Right renal cortex interstitium (tissue), 3 donors: ENCODE data around the gene ANXA2. TPM values are rescaled to one million over a fixed set of nuclear protein-coding genes. Genes with fewer than 3 reads are reported as not detected.
A peak's percentile ranks its signal among the peaks of the same experiment; 100 is the strongest.
"Not testable (repeated sequence)": the region's sequence is repeated elsewhere in the genome, so short reads cannot be mapped to it uniquely, and the experiment has no call there.

Source experiments
- DNase-seq, 3 donors: peaks; one replicate each; pipeline ENCODE4 v3.0.0-alpha.2; 2013; ENCODE audit warnings: low read depth in 3 of 3, low spot score in 2 of 3
- polyA plus RNA-seq, 3 donors: library from polyadenylated mRNA; unstranded; fragments of 120-200 nt; gene quantifications; one replicate each; pipeline ENCODE4 v1.2.1, GENCODE V29; 2013; ENCODE audit not compliant: insufficient read length in 3 of 3

ANXA2 gene
- polyA plus RNA-seq: 100 to 1,000 TPM; 595 to 675 (median 649) TPM

DNA sequence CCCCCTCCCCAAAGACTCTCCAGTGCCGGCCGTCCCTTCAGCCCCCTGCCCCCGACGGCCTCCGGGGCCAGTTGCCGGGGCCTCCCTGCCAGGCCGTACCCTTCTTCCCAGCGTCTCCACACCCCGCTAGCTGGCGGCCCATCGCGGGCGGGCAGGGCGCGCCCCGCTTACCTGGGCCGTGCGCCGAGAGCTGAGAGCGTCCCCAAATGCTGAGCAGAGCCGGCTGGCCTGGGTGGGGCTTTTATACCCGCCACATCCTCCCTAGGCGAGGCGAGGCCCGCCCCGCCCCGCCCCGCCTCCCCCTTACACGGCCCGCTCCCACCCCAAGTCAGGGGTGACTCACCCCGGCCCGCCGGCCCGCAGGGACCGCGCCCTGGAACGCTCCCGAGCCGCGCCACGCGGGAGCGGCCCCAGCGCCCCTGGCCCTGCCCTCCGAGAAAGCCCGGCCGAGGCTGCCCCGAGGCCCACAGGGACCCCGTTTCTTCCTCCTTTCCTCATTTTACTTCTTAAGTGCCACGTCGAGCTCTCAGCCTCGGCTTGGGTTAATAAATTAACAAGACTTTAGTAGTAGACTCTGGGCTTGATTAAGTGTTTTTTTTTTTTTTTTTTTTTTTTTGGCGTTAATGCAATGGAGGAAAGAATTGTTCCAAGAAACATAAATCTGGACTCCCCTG lies at the start of gene ANXA2:
ANXA2 (minus strand) TSS at position 215 of the 674 bp plus-strand sequence. CDS start 11,911 bp downstream, outside the sequence.
- peak in 2 of 3 donors; percentile 45 to 54 for DNase-seq

DNA sequence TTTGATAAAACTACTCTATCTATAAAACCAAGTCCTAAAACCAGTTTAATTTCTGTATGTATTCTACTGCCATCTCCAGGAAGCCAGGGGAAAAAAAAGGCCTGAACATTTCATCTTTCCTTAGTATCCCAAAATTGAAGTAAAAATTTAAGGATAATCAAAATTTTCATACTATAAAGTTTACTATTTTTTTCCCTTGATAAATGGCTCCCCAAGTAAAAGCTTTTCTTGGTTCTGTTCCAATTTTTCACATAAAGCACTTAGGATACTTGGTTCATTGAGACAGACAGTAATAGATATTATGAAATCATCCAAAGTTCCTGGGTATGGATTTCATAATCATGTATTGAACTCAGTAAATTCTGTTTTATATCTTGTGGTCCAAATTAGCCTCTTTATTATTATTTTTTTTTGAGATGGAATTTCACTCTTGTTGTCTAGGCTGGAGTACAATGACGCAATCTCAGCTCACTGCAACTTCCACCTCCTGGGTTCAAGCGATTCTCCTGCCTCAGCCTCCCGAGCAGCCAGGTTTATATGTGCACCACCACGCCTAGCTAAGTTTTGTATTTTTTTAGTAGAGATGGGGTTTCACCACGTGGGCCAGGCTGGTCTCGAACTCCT lies 46.6 kb upstream of the ANXA2 start:
- no peak for DNase-seq

DNA sequence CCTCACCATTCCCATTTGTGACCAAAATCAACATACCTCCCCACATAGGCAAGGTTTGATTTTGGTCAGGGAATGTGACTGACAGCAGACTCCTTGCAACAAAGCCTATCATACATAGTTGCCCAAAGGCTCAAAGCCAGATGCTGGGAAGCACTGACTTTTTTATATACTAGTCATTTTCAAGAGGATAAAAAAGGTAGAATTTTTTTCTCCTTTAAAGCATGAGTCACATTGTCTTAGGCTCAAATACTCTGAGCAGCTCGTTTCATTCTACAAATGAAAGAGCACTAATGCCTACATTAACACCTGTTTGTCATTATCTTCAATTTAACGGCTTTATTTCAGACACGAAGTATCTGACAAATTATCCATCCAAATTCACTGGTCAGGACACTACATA lies 45.0 kb upstream of the ANXA2 start:
- DNase-seq: no peak

DNA sequence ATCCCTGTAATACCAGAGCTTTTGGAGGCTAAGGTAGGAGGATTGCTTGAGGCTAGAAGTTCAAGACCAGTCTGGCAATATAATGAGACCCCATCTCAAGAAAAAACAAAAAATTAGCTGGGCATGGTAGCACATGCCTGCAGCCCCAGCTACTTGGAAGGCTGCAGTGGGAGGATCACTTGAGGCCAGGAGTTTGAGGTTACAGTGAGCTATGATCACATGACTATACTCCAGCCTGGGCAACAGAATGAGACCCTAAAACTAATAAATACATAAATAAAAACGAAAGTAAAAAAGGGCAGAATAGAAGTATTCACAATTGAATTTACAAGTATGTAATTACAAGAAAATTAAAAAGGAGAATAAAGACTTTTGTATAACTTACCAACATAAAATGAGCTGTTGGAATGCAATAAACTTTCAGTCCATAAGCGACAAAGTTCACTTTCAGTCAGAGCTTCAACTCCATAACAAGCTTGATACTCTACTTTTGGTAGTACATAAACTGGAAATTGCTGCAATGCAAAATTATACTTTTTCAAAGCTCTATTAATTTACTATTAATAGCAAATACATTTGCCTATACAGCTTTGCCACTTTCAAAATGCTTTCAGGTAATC lies 44.4 kb upstream of the ANXA2 start:
- no peak for DNase-seq

DNA sequence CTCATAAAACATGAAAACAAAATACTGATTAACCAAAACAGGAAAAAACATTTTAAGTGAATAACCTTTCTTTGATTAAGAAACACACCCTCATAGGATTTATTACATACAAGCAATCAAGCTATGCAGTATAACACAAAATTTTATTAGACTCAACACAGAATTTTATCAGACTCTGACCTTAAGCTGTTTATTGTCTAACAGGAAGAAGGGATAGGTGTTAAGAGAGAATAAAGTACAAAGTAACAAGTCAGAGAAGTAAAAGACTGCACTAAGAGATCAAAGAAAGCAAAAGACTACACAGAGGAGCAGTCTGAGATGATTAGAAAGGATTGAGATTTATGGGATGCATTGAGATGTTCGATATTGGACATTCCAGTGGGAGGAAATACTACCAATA lies 43.5 kb upstream of the ANXA2 start:
- no peak for DNase-seq

DNA sequence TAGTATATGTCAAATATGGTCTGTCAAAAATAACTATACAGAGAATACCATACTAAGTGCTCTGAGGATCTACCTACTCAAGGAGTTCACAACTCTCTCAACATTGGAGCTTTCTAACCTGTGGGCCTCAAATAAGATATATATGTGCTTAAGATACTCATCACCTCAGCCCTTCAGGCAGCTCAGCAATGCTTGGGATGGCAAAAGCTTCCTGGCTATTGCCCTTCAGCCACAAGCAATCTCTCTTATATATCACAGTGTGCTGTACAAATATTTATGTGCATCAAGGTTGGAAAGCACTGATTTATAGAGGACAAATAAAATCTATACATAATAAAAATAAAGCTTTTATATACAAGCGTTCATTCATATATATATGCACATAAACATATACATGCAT lies 40.9 kb upstream of the ANXA2 start:
- DNase-seq: no peak

DNA sequence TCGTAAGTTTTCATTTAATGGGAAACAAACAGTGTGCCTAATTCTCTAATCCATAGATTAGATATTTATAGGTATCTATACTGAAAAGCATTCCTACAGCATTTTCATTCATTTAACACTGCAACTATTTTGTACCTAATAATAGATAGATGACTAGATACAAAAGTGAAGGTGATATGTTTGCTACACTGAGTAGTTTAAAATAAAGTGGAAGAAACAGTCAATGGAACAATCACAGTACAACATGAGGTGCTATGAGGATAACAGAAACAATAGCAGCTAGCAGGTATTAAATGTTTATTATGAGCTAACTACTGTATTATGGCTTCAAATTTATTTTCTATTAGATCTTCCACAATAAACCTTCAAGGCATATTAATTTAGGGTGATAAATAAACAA lies 31.1 kb upstream of the ANXA2 start:
- DNase-seq: no peak

DNA sequence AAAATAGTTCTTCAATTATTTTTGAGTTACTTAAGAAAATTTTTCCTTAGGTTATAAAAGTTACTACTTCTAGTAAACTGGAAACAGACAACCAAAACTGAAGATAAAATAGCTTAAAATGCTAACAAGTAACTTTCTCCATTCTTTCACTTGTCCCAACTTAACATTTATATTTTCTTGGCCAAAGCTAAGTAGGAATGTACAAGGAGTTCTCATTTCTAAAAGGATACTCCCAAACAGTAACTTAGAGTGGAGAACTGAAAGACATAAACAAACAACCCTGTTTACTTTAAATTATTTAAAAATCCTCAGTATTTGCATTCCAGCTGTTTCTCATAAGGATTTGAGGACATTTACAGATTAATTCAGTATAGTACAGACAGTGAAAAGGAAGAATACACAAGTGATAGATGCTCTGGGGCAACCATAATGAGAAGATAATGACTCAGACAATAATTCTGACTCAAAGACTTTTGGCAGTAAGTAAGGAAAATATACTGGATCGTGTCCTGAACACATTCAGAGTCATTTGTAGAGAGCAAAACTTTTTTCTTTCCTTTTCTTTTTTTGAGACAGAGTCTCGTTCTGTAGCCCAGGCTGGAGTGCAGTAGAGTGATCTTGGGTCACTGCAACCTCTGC lies 29.2 kb upstream of the ANXA2 start:
- DNase-seq: no peak

DNA sequence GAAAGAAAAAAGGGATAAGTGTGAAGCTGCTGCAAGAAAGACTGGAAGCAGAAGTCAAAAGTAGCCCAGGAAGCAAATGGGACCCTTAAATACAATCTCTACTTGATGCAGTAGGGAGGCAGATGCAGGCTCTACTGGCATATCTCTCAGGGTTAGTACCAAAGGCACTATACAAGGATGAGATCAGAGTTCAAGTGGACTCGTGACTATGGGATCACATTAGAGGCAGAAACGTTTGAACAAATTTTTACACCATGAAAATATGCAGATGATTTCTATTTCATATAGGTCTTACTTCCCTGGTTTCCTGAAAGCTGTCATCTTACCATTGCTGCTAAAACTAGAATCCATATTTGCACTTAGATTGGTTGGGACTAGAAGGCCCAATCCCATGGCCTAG lies 27.7 kb upstream of the ANXA2 start:
- DNase-seq: no peak

DNA sequence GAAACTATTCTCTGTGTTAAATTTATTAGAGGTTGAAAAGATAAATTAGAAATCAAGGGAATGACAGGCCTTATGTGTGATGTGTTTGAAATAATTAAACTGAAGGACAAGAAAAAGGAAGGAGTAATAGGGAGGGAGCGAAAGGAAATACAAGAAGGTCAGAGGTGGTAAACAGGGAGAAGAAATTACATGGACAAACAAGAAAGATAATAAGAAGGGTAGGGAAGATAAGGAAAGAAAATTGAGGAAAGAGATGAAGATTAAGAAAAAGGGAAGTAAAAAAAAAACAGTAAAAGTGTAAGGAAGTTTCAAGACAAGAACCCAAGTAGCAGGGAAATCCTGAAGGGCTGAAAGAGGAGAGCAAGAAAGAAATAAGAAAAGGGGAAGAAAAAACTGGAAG lies 26.2 kb upstream of the ANXA2 start:
- DNase-seq: no peak

DNA sequence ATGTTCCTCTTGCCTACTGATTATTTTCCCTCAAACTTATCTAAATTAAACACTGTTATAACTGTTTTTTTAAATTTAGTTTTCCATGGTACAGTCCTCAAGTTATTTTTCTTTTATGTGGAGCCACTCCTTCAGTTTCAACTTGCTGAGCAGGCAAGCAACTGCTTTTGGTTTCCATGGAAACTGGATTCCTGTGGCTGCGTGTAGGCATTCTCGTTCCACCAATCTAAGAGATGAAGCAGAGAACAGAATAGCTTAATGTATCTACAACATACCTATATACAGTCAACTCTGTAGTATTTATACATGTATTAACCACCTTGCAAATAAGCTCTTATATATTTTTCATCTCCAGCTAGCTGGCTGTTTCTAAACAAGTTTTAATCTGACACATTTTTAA lies 25.8 kb upstream of the ANXA2 start:
- DNase-seq: peak; percentile 48 to 73 (median 67)

DNA sequence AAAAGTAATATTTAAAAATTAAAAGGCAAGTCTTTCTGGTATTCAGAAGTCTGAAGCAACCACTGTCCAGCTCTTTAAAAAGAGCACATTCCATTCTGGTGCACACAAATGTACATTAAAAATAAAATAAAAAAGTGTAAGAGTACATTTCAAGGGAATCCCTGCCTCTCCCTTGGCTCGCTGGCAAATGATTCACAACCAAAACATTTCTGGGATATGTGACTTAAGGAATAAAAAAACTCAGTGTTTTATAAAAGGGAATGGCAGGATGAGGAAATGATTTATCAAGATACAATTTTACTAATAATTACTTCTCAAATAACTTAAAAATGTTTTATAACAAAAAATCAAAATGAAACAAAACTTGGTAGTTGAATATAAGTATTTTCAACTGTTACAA lies 23.8 kb upstream of the ANXA2 start:
- no peak for DNase-seq

DNA sequence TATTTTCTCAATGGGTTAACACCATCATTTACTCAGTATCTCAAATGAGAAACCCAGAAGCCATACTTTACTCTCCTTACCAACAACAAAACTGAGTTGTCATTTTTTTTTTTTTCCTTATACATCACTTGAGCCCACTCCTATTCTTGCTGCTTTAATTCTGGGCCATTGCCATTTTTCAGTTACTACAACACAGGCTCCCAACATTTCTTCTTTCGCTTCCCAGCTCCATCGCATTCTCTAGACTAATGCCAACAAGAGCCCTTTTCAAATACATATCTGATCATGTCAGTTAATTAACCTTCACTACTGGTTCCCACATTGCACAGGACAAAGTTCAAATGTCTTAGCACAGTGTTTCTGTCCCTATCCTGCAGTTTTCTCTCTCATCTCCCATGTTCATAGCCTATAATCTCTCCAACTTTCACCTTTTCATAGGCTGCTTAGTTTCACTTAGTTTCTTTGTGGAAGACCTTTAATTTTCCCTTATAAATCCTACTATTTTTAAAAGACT lies 22.5 kb upstream of the ANXA2 start:
- DNase-seq: no peak

DNA sequence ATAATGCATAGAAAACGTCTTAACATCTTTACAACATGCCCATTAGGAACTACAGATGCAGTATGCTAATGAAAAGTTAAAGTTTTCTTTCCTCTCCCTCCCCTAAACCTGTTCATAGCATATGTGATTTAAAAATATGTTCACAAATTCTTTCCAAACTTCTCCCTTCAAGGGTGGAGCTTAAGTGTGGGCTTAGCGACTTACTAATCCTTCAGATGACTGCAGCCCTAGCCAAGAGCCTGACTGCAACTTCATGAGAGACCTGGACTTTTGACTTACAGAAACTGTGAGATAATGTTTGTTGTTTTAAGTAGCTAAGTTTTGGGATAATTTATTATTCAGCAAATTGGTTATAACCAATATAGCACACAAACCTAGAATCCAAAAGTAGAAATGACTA lies 22.0 kb upstream of the ANXA2 start:
- no peak for DNase-seq

DNA sequence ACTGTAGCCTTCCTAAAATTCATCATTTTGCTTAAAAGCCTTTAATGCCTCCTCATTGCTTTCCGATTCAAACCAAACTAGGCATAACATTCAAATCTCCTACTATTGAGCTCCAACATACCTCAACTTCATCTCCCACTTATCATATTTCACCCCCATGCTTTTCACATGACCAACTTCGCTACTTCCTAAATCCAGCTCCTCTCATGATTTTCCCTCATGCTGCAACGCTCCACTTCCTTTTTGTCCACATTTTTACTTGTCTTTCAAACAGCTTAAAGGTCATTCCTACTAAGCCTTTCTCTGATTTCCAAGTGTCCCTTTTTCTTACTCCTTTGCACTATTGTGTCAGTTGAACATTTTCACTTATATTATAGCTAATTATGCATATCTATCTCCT lies 20.3 kb upstream of the ANXA2 start:
- no peak for DNase-seq

DNA sequence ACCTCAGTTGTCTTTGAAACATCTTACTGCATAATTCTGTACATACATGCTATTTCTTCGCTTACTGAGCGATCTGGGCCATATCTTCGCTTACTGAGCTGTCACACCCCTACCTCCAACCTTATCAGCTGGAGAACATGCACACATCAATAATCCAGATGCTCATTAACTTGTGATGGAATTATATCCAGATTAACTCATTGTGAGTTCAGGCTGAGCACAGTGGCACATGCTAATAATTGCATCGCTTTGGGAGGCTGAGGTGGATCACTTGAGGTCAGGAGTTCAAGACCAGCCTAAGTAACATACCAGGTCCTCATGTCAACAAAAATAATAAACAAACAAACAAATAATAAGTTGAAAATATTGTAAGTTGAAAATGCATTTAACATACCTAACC lies 19.3 kb upstream of the ANXA2 start:
- no peak for DNase-seq

DNA sequence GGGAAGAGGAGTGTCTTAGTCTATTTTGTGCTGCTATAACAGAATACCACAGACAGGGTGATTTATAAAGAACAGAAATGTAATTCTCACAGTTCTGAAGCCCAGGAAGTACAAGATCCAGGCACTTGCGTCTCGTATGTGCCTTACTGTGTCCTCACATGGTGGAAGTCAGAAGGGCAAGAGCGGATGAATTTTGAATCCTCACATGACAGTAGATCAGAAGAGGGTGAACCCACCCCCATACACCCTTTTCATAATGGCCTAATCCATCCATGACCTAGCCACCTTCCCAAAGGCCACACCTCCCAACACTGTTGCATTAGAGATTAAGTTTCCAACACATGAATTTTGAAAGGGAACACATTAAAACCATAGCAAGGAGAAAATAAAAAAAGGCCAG lies 18.7 kb upstream of the ANXA2 start:
- DNase-seq: no peak

DNA sequence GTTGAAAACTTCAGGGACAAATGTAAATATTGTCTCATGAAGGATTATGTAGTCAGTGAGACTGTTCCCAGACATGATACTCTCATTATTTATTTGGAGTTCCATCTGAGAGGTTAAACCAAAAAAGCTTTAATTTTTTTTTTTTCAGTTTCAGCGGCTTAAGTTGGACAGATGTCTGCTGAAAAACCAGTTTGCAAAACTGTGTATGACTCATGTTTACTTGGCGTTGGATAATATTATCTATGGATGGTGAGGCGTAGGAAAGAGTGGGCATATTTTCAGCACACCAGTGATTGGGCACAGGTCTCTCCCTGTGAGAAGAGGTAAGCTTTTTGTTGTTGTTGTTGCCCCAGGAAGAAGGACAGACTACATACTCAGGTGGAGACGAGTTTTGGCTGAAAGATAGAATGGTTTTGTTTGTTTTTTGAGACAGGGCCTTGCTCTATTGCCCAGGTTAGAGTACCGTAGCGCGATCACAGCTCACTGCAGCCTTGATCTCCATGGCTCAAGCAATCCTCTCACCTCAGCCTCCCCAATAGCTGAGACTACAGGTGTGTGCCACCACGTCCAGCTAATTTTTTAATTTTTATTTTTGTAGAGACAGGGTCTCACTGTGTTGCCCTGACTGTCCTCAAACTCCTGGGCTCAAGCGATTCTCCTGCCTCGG lies 16.4 kb upstream of the ANXA2 start:
- no peak for DNase-seq

DNA sequence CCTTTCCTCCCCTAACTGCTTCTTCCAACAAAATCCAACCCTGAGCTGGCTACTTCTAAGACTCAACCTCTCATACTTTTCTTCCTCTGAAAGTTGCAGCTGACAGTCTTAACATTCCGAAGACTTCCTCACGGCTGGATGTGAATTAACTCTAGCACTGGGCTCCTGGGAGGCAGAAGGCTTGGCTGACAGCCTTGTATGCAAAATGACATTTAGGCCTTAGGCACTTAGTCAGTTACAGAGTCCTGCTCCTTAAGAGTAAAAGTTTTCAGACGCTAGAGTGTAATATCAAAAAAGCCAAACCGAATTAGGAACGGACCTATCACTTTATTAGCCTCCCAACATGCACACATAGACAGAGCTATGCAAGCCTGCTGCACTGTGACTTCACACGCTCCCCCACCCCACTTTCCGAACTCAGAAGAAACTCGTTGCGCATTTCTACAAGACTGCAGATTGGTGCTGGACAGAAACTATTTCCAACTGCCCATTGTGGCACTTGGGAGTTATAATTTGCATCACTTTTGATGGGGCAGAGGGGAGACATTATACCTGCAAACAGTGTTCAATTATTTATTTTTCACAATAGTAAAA lies 15.5 kb upstream of the ANXA2 start:
- DNase-seq: no peak

DNA sequence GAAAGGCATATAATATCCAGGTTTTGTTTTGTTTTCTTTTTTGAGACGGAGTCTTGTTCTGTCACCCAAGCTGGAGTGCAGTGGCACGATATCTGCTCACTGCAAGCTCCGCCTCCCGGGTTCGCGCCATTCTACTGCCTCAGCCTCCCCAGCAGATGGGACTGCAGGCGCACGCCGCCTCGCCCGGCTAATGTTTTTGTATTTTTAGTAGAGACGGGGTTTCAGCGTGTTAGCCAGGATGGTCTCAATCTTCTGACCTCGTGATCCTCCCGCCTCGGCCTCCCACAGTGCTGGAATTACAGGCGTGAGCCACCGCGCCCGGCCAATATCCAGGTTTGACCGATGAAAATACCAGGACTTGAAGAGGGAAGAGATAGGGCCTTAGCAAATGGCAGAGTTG lies 15.0 kb upstream of the ANXA2 start:
- DNase-seq: not testable (repeated sequence)
